SK-N-SH (cell line): ENCODE measurements around the gene TMEM167A.

Experiments
- EP300 ChIP-seq, 2 experiments: IDR thresholded peaks; 2 replicates each; pipeline versions ENCODE4 v1.4.0 to v1.6.1; 2012; ENCODE audit warnings: borderline replicate concordance in 1 of 2, low read depth in 1 of 2, low read length in 1 of 2
- RFX5 ChIP-seq: IDR thresholded peaks from 2 replicates; pipeline ENCODE4 v1.6.1; 2012; ENCODE audit warnings: mild to moderate bottlenecking, improper control_type of control experiment, low read length
- RXRA ChIP-seq: IDR thresholded peaks from 2 replicates; pipeline ENCODE4 v1.4.0; 2012; ENCODE audit warnings: low read depth, mild to moderate bottlenecking, borderline replicate concordance
- TF ChIP-seq, protein P1 (sequence below): fragments of 150-350 bp; IDR thresholded peaks from 2 replicates; pipeline ENCODE4 v1.6.1; 2016; ENCODE audit warnings: mild to moderate bottlenecking, low read depth, low read length
- TF ChIP-seq, protein P2 (sequence below): fragments of 200-600 bp; sonication (generic); IDR thresholded peaks from 2 replicates; pipeline ENCODE4 v1.6.1; 2017; ENCODE audit warnings: antibody characterized with exemption, mild to moderate bottlenecking, moderate library complexity
- TF ChIP-seq, protein P3 (sequence below): IDR thresholded peaks from 2 replicates; pipeline ENCODE4 v1.4.0; 2012; ENCODE audit warnings: low read depth

DNA sequence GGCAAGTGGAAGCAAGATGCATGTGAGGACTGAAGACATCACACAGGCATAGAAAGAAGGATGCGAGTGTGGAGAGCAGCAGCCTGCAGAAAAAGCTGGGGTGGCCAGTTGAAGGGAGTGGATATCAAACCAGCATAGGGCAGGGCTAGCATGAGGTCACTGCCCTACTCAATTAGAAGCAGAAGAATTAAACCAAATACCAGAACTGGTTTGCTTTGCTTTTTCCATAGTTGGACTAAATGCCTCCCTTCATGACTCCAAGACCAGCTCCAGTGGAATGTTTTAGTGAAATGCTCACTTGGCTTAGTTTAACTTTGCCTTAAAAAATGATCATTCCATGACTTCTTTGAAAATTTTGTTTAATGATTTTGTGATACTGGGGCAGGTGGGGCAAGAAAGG is 45.8 kb downstream of the TMEM167A start:
- TF ChIP-seq, protein P1, sequence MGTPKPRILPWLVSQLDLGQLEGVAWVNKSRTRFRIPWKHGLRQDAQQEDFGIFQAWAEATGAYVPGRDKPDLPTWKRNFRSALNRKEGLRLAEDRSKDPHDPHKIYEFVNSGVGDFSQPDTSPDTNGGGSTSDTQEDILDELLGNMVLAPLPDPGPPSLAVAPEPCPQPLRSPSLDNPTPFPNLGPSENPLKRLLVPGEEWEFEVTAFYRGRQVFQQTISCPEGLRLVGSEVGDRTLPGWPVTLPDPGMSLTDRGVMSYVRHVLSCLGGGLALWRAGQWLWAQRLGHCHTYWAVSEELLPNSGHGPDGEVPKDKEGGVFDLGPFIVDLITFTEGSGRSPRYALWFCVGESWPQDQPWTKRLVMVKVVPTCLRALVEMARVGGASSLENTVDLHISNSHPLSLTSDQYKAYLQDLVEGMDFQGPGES = no peak
- TF ChIP-seq, protein P2, sequence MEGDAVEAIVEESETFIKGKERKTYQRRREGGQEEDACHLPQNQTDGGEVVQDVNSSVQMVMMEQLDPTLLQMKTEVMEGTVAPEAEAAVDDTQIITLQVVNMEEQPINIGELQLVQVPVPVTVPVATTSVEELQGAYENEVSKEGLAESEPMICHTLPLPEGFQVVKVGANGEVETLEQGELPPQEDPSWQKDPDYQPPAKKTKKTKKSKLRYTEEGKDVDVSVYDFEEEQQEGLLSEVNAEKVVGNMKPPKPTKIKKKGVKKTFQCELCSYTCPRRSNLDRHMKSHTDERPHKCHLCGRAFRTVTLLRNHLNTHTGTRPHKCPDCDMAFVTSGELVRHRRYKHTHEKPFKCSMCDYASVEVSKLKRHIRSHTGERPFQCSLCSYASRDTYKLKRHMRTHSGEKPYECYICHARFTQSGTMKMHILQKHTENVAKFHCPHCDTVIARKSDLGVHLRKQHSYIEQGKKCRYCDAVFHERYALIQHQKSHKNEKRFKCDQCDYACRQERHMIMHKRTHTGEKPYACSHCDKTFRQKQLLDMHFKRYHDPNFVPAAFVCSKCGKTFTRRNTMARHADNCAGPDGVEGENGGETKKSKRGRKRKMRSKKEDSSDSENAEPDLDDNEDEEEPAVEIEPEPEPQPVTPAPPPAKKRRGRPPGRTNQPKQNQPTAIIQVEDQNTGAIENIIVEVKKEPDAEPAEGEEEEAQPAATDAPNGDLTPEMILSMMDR = no peak
- no peak for TF ChIP-seq RFX5
- no peak for TF ChIP-seq EP300 (IDR thresholded peaks at IDR 0.05; ENCODE audit: borderline replicate concordance in 1 of 2, low read depth in 1 of 2, low read length in 1 of 2)
- TF ChIP-seq, protein P3, sequence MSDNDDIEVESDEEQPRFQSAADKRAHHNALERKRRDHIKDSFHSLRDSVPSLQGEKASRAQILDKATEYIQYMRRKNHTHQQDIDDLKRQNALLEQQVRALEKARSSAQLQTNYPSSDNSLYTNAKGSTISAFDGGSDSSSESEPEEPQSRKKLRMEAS = no peak
- no peak for TF ChIP-seq RXRA
